Germinal center (tissue), 1 donor: ENCODE data around the gene MMAA.
"Not testable (repeated sequence)": the region's sequence is repeated elsewhere in the genome, so short reads cannot be mapped to it uniquely, and the experiment has no call there.

Experiments used
- DNase-seq: peaks from one replicate; pipeline ENCODE4 v3.0.0; 2012; ENCODE audit warnings: mixed read lengths, low spot score

The MMAA gene

GRCh38 chr4:145618932-145619638 is at the start of gene MMAA:
Gene MMAA (plus strand): TSS chr4:145619385. CDS start chr4:145639140, 19,755 bp downstream.
- DNase-seq: peak; percentile 96

GRCh38 chr4:145574546-145574945 is 44.6 kb upstream of the MMAA start:
- DNase-seq: not testable (repeated sequence)

GRCh38 chr4:145580906-145581305 is 38.3 kb upstream of the MMAA start:
- no peak for DNase-seq

GRCh38 chr4:145583191-145584055 is 35.8 kb upstream of the MMAA start:
- DNase-seq: no peak

GRCh38 chr4:145587088-145587754 is 32.0 kb upstream of the MMAA start:
- DNase-seq: no peak

- not testable (repeated sequence) for DNase-seq
Observed at GRCh38 chr4:145589381-145589780, 29.8 kb upstream of the MMAA start.

- no peak for DNase-seq
Observed at GRCh38 chr4:145589916-145590702, 29.1 kb upstream of the MMAA start.

GRCh38 chr4:145602129-145602760 is 16.9 kb upstream of the MMAA start:
- no peak for DNase-seq

- DNase-seq: no peak
Observed at GRCh38 chr4:145605941-145606340, 13.2 kb upstream of the MMAA start.

GRCh38 chr4:145609481-145610427 is 9.4 kb upstream of the MMAA start:
- peak; percentile 43 for DNase-seq

- no peak for DNase-seq
Observed at GRCh38 chr4:145613566-145614232, 5.5 kb upstream of the MMAA start.

- no peak for DNase-seq
Observed at GRCh38 chr4:145614233-145614610, 5.0 kb upstream of the MMAA start.

GRCh38 chr4:145618210-145618931 is 814 bp upstream of the MMAA start:
- DNase-seq: peak; percentile 22

- DNase-seq: no peak
Observed at GRCh38 chr4:145619639-145619996, 433 bp downstream of the MMAA start.

GRCh38 chr4:145622067-145622466 is 2.9 kb downstream of the MMAA start:
- not testable (repeated sequence) for DNase-seq

- no peak for DNase-seq
Observed at GRCh38 chr4:145623831-145624230, 4.6 kb downstream of the MMAA start.

- no peak for DNase-seq
Observed at GRCh38 chr4:145625677-145626622, 6.8 kb downstream of the MMAA start.

- DNase-seq: no peak
Observed at GRCh38 chr4:145626623-145626982, 7.4 kb downstream of the MMAA start.
